Right cardiac atrium (tissue), 5 donors: ENCODE results near the gene ST8SIA6. TPM values are rescaled to one million over a fixed set of nuclear protein-coding genes. Genes with fewer than 3 reads are reported as not detected.

Experiments used
- ATAC-seq, 2 donors: fragments of 200-7000 bp; cut with Tn5 transposase; one replicate each; pipeline versions ENCODE4 v1.8.0 to v1.9.1; 2020; ENCODE audit warnings: moderate library complexity in 2 of 2, mild to moderate bottlenecking in 1 of 2
- DNase-seq, 3 donors: peaks; one replicate each; pipeline ENCODE4 v3.0.0-alpha.2; 2020
- H3K27ac ChIP-seq: one replicate; pipeline ENCODE4 v1.5.1; 2013; ENCODE audit warnings: mild to moderate bottlenecking, low read length, control low read depth, moderate library complexity
- H3K27me3 ChIP-seq: one replicate; pipeline ENCODE4 v1.6.1; 2013; ENCODE audit not compliant: control insufficient read depth, insufficient read depth
- H3K4me1 ChIP-seq: one replicate; pipeline ENCODE4 v1.6.1; 2013; ENCODE audit warnings: low read length; ENCODE audit not compliant: control insufficient read depth, insufficient read depth
- H3K4me3 ChIP-seq: one replicate; pipeline ENCODE4 v1.5.1; 2013; ENCODE audit warnings: low read length, control low read depth
- H3K9me3 ChIP-seq: one replicate; pipeline ENCODE4 v1.6.1; 2013; ENCODE audit warnings: low read length; ENCODE audit not compliant: control insufficient read depth
- WGBS: extraction: QIAGEN DNeasy Blood & Tissue Kit; methylation state at CpG from one replicate; pipeline ENCODE4 v1.1.7; 2013; 5-methylcytosine and 5-hydroxymethylcytosine counted together
- intact Hi-C, 4 donors: fragments of 100-400 bp; cut with DNase I; formaldehyde crosslinking; loops; one replicate each; pipeline versions ENCODE4 v1.11.0 to v1.14.0; 2022 to 2023
- polyA plus RNA-seq: library from polyadenylated mRNA; stranded (reverse); fragments of 200-250 nt; gene quantifications from one replicate; pipeline ENCODE4 v1.2.3, GENCODE V29; 2013
- total RNA-seq, 4 donors: library from RNA; stranded (reverse); fragmentation: NEBNext Ultra II Directional; extraction: Animal tissue kit (Norgen Biotek cat#: 25700); gene quantifications; one replicate each; pipeline ENCODE4 v1.2.1, GENCODE V29; 2021
- donor health status: healthy with polysubstance abuse.
- donor health status: DM: no; HTN: yes; CAD: no.
- donor health status: DM: no; HTN: no; CAD: no.
- donor health status: DM: no; HTN: yes; CAD: no; lungs with severe emphysema.
- donor health status: DM: yes; HTN: yes; CAD: no.

Gene ST8SIA6
- total and polyA plus RNA-seq, 5 donors = 1.7 to 20.0 (median 10.9) TPM

GRCh38 chr10:17426263-17426750, 28.1 kb downstream of the ST8SIA6 start:
- no peak overlapping the region for H3K27ac ChIP-seq
- no peak overlapping the region for H3K4me3 ChIP-seq
- no peak for ATAC-seq
- 75% methylated on average over 5 of the region's 5 CpGs for WGBS
- H3K27me3 ChIP-seq = no peaks in the 10 kb centered on the region
- H3K4me1 ChIP-seq = peaks cover 6% of the 10 kb centered on the region
- H3K9me3 ChIP-seq = no peaks in the 10 kb centered on the region
- intact Hi-C loops = no loop called here
- no peak for DNase-seq

- Histone ChIP-seq H3K27me3 (no peaks in the 10 kb centered on the region), H3K9me3 (no peaks in the 10 kb centered on the region), H3K4me3 (no peak overlapping the region), H3K4me1 (peaks cover 6% of the 10 kb centered on the region), H3K27ac (no peak overlapping the region)
- intact Hi-C loops = no loop called here
- peak; percentile 53 to 70 (median 54) for DNase-seq
- WGBS = 37% methylated on average over 6 of the region's 6 CpGs
- ATAC-seq = peak; percentile 82 to 92
These were observed 28.7 kb downstream of the ST8SIA6 start for GRCh38 chr10:17425584-17426262.

- Histone ChIP-seq H3K4me3 (no peak overlapping the region), H3K4me1 (peaks cover 4% of the 10 kb centered on the region), H3K27ac (no peak overlapping the region), H3K27me3 (no peaks in the 10 kb centered on the region), H3K9me3 (no peaks in the 10 kb centered on the region)
- WGBS = 55% methylated on average over 2 of the region's 2 CpGs
- ATAC-seq (no peak), DNase-seq (no peak)
- intact Hi-C loops = no loop called here
These were observed 30.7 kb downstream of the ST8SIA6 start for GRCh38 chr10:17423632-17424186.

GRCh38 chr10:17422931-17423330, 31.5 kb downstream of the ST8SIA6 start:
- peaks cover 2% of the 10 kb centered on the region for H3K4me1 ChIP-seq
- intact Hi-C loops = no loop called here
- H3K27ac ChIP-seq = no peak overlapping the region
- ATAC-seq = no peak
- H3K9me3 ChIP-seq = no peaks in the 10 kb centered on the region
- 77% methylated on average over 5 of the region's 5 CpGs for WGBS
- no peak overlapping the region for H3K4me3 ChIP-seq
- H3K27me3 ChIP-seq = no peaks in the 10 kb centered on the region
- no peak for DNase-seq

GRCh38 chr10:17418249-17418648, 36.1 kb downstream of the ST8SIA6 start:
- Histone ChIP-seq H3K27me3 (no peaks in the 10 kb centered on the region), H3K27ac (no peak overlapping the region), H3K9me3 (no peaks in the 10 kb centered on the region), H3K4me1 (no peaks in the 10 kb centered on the region), H3K4me3 (no peak overlapping the region)
- DNase-seq = no peak
- 44% methylated on average over 2 of the region's 2 CpGs for WGBS
- no peak for ATAC-seq
- intact Hi-C loops = no loop called here

GRCh38 chr10:17416442-17417211, 37.8 kb downstream of the ST8SIA6 start:
- Histone ChIP-seq H3K4me3 (no peak overlapping the region), H3K27ac (no peak overlapping the region), H3K9me3 (no peaks in the 10 kb centered on the region), H3K27me3 (no peaks in the 10 kb centered on the region), H3K4me1 (no peaks in the 10 kb centered on the region)
- ATAC-seq (no peak), DNase-seq (no peak)
- 78% methylated on average over 8 of the region's 8 CpGs for WGBS
- intact Hi-C loops = no loop called here

GRCh38 chr10:17415046-17415658, 39.2 kb downstream of the ST8SIA6 start:
- 84% methylated on average over 3 of the region's 3 CpGs for WGBS
- intact Hi-C loops = no loop called here
- no peak overlapping the region for H3K4me3 ChIP-seq

GRCh38 chr10:17414484-17414883, 39.9 kb downstream of the ST8SIA6 start:
- ATAC-seq (no peak), DNase-seq (no peak)
- 78% methylated on average over 1 of the region's 1 CpG for whole genome bisulfite sequencing
- no peaks in the 10 kb centered on the region for H3K9me3 ChIP-seq
- no peak overlapping the region for H3K4me3 ChIP-seq
- H3K27me3 ChIP-seq = no peaks in the 10 kb centered on the region
- intact Hi-C loops = no loop called here
- no peak overlapping the region for H3K27ac ChIP-seq
- no peaks in the 10 kb centered on the region for H3K4me1 ChIP-seq

More at GRCh38 chr10:17415046-17415658, 39.2 kb downstream of the ST8SIA6 start:
- Histone ChIP-seq H3K27ac (no peak overlapping the region), H3K27me3 (no peaks in the 10 kb centered on the region), H3K9me3 (no peaks in the 10 kb centered on the region), H3K4me1 (no peaks in the 10 kb centered on the region)
- ATAC-seq (no peak), DNase-seq (no peak)

- intact Hi-C loops = no loop called here
- H3K4me1 ChIP-seq = no peaks in the 10 kb centered on the region
- ATAC-seq (no peak), DNase-seq (no peak)
- no peaks in the 10 kb centered on the region for H3K27me3 ChIP-seq
- 82% methylated on average over 2 of the region's 2 CpGs for WGBS
- no peak overlapping the region for H3K4me3 ChIP-seq
- no peak overlapping the region for H3K27ac ChIP-seq
- no peaks in the 10 kb centered on the region for H3K9me3 ChIP-seq
These were observed 40.5 kb downstream of the ST8SIA6 start for GRCh38 chr10:17413876-17414275.

GRCh38 chr10:17412323-17412722, 42.1 kb downstream of the ST8SIA6 start:
- Histone ChIP-seq H3K4me1 (no peaks in the 10 kb centered on the region), H3K27me3 (no peaks in the 10 kb centered on the region), H3K27ac (no peak overlapping the region), H3K4me3 (no peak overlapping the region), H3K9me3 (no peaks in the 10 kb centered on the region)
- WGBS = 69% methylated on average over 2 of the region's 2 CpGs
- DNase-seq = no peak
- ATAC-seq = peak in 1 of 2 donors; percentile 63
- intact Hi-C loops = no loop called here

GRCh38 chr10:17410907-17411306, 43.5 kb downstream of the ST8SIA6 start:
- 79% methylated on average over 5 of the region's 5 CpGs for WGBS
- Histone ChIP-seq H3K4me3 (no peak overlapping the region), H3K9me3 (no peaks in the 10 kb centered on the region), H3K4me1 (no peaks in the 10 kb centered on the region), H3K27me3 (no peaks in the 10 kb centered on the region), H3K27ac (no peak overlapping the region)
- intact Hi-C loops = no loop called here
- DNase-seq = no peak
- no peak for ATAC-seq
